OCI-LY7 (cell line): ENCODE results near the gene CACNA1B. TPM values are rescaled to one million over a fixed set of nuclear protein-coding genes. Genes with fewer than 3 reads are reported as not detected.

Source experiments
- BruUV-seq: library from RNA; stranded (reverse); fragments of 400-500 nt; replicated peaks from 2 replicates; lab custom pipeline; 2021; lab: Mats Ljungman, UMichigan
- CTCF ChIA-PET: fragments of 300-600 bp; sonication (Branson Sonifier 250); formaldehyde crosslinking; loops from one replicate; lab custom pipeline; 2022; ENCODE audit warnings: antibody characterized with exemption; ENCODE audit not compliant: unreplicated experiment; lab: Charles Lee
- POLR2A ChIA-PET: fragments of 300-600 bp; sonication (Branson Sonifier 250); formaldehyde crosslinking; loops from one replicate; lab custom pipeline; 2022; ENCODE audit warnings: antibody characterized with exemption; lab: Charles Lee
- DNase-seq: peaks from one replicate; pipeline ENCODE4 v3.0.0-alpha.2; 2015; ENCODE audit warnings: low spot score
- H2AFZ ChIP-seq: fragments of 200-600 bp; sonication (generic), shearing (Covaris generic); 2 replicates; pipeline ENCODE4 v1.6.1; 2014; ENCODE audit warnings: mild to moderate bottlenecking, antibody characterized with exemption, low read length, moderate library complexity
- H3K27ac ChIP-seq: fragments of 200-600 bp; sonication (generic); 2 replicates; pipeline ENCODE4 v1.5.1; 2014; ENCODE audit warnings: mixed run types, low read depth, mild to moderate bottlenecking, moderate library complexity, low read length, inconsistent platforms; ENCODE audit not compliant: poor library complexity, severe bottlenecking
- H3K36me3 ChIP-seq: fragments of 200-600 bp; sonication (generic); 2 replicates; pipeline ENCODE4 v1.6.1; 2014; ENCODE audit warnings: mild to moderate bottlenecking, antibody characterized with exemption, low read length, moderate library complexity, mixed read lengths; ENCODE audit not compliant: insufficient read depth
- H3K4me1 ChIP-seq: fragments of 200-600 bp; sonication (generic); 2 replicates; pipeline ENCODE4 v1.5.1; 2014; ENCODE audit warnings: mild to moderate bottlenecking, low read length; ENCODE audit not compliant: insufficient read depth, poor library complexity, severe bottlenecking
- H3K4me2 ChIP-seq: fragments of 200-600 bp; sonication (generic); 2 replicates; pipeline ENCODE4 v1.6.1; 2014; ENCODE audit warnings: mild to moderate bottlenecking, low read length
- H3K4me3 ChIP-seq: fragments of 200-600 bp; sonication (generic); 2 replicates; pipeline ENCODE4 v1.5.1; 2014; ENCODE audit warnings: mild to moderate bottlenecking, low read depth, low read length; ENCODE audit not compliant: poor library complexity, severe bottlenecking
- H3K79me2 ChIP-seq: fragments of 200-600 bp; sonication (generic); 2 replicates; pipeline ENCODE4 v1.6.1; 2016; ENCODE audit warnings: low read depth, mild to moderate bottlenecking, low read length, moderate library complexity, mixed read lengths; ENCODE audit not compliant: insufficient read depth
- H3K9me2 ChIP-seq: fragments of 200-600 bp; sonication (generic); 2 replicates; pipeline ENCODE4 v1.6.1; 2016; ENCODE audit warnings: mild to moderate bottlenecking, low read length, mixed read lengths; ENCODE audit not compliant: insufficient read depth
- H3K9me3 ChIP-seq: fragments of 200-600 bp; sonication (generic); 2 replicates; pipeline ENCODE4 v1.6.1; 2014; ENCODE audit warnings: mild to moderate bottlenecking, mixed run types, low read length, mixed read lengths
- H4K20me1 ChIP-seq: fragments of 200-600 bp; sonication (generic); 2 replicates; pipeline ENCODE4 v1.6.1; 2014; ENCODE audit warnings: mild to moderate bottlenecking, antibody characterized with exemption, low read length, moderate library complexity, mixed read lengths; ENCODE audit not compliant: insufficient read depth
- CTCF ChIP-seq: fragments of 200-600 bp; sonication (generic); conservative IDR thresholded peaks from 2 replicates; pipeline ENCODE4 v1.5.1; 2014; ENCODE audit warnings: mild to moderate bottlenecking, antibody characterized with exemption, low read length, moderate library complexity, mixed read lengths
- EZH2phosphoT487 ChIP-seq: fragments of 200-600 bp; sonication (generic); IDR thresholded peaks from 2 replicates; pipeline ENCODE4 v1.6.1; 2018; ENCODE audit warnings: low read depth, borderline replicate concordance, mild to moderate bottlenecking, mixed run types, antibody characterized with exemption, low read length, moderate library complexity, mixed read lengths
- intact Hi-C: fragments of 100-400 bp; cut with micrococcal nuclease; formaldehyde crosslinking; loops from one replicate; pipeline ENCODE4 v1.10.0; 2022; ENCODE audit not compliant: unreplicated experiment
- total RNA-seq, 2 experiments: library from RNA; depleted of rRNA in 1 of 2; stranded (reverse); fragments of >200 nt in 1 of 2; shearing (Covaris generic) in 1 of 2; gene quantifications; 2 replicates each; pipeline ENCODE4 v1.2.3, GENCODE V29; 2014 to 2022

The CACNA1B gene
- total RNA-seq, 2 experiments from 2014 or later: not detected

- Histone ChIP-seq H3K4me1 (no peaks in the 10 kb centered on the region), H3K4me2 (no peak overlapping the region), H3K27ac (no peak overlapping the region), H3K9me3 (no peaks in the 10 kb centered on the region), H3K36me3 (no peaks in the 10 kb centered on the region), H3K4me3 (no peak overlapping the region), H3K79me2 (no peaks in the 10 kb centered on the region), H2AFZ (no peak overlapping the region), H4K20me1 (no peaks in the 10 kb centered on the region), H3K9me2 (no peaks in the 10 kb centered on the region)
- ChIA-PET POLR2A (no interaction called here), CTCF (no interaction called here)
- TF ChIP-seq EZH2phosphoT487: no peak
- TF ChIP-seq CTCF: no peak
- intact Hi-C loops: no loop called here
- DNase-seq: no peak
- no TSS peak for BruUV-seq
Observed at GRCh38 chr9:138060881-138061280, 183.3 kb downstream of the CACNA1B start.

GRCh38 chr9:138061631-138062030 lies 184.0 kb downstream of the CACNA1B start:
- ChIA-PET POLR2A (no interaction called here), CTCF (no interaction called here)
- intact Hi-C loops: no loop called here
- Histone ChIP-seq H3K9me3 (no peaks in the 10 kb centered on the region), H2AFZ (no peak overlapping the region), H3K79me2 (no peaks in the 10 kb centered on the region), H3K4me2 (no peak overlapping the region), H3K36me3 (no peaks in the 10 kb centered on the region), H3K27ac (no peak overlapping the region), H4K20me1 (no peaks in the 10 kb centered on the region), H3K4me1 (no peaks in the 10 kb centered on the region), H3K9me2 (no peaks in the 10 kb centered on the region), H3K4me3 (no peak overlapping the region)
- no peak for DNase-seq
- no TSS peak for BruUV-seq
- TF ChIP-seq EZH2phosphoT487 (no peak), CTCF (no peak)

- Histone ChIP-seq H2AFZ (no peak overlapping the region), H3K4me1 (no peaks in the 10 kb centered on the region), H3K79me2 (no peaks in the 10 kb centered on the region), H3K27ac (no peak overlapping the region), H3K4me3 (no peak overlapping the region), H3K36me3 (no peaks in the 10 kb centered on the region), H3K4me2 (no peak overlapping the region), H4K20me1 (no peaks in the 10 kb centered on the region), H3K9me2 (no peaks in the 10 kb centered on the region), H3K9me3 (no peaks in the 10 kb centered on the region)
- no peak for DNase-seq
- TF ChIP-seq EZH2phosphoT487 (no peak), CTCF (no peak)
- ChIA-PET CTCF (no interaction called here), POLR2A (no interaction called here)
- BruUV-seq: no TSS peak
- intact Hi-C loops: no loop called here
Observed at GRCh38 chr9:138062196-138062595, 184.6 kb downstream of the CACNA1B start.
